Colon (tissue), 2 donors: ENCODE results near the gene EXTL1.

Source experiments
- FAIRE-seq: peaks from 2 replicates; lab custom pipeline; 2012; peaks lifted over from hg19 to GRCh38; lab: Jason Lieb, UNC
- donor health status: control.
- donor health status: control.

The EXTL1 gene

GRCh38 chr1:25996966-25997827, 24.4 kb upstream of the EXTL1 start:
- no peak for FAIRE-seq

DNA sequence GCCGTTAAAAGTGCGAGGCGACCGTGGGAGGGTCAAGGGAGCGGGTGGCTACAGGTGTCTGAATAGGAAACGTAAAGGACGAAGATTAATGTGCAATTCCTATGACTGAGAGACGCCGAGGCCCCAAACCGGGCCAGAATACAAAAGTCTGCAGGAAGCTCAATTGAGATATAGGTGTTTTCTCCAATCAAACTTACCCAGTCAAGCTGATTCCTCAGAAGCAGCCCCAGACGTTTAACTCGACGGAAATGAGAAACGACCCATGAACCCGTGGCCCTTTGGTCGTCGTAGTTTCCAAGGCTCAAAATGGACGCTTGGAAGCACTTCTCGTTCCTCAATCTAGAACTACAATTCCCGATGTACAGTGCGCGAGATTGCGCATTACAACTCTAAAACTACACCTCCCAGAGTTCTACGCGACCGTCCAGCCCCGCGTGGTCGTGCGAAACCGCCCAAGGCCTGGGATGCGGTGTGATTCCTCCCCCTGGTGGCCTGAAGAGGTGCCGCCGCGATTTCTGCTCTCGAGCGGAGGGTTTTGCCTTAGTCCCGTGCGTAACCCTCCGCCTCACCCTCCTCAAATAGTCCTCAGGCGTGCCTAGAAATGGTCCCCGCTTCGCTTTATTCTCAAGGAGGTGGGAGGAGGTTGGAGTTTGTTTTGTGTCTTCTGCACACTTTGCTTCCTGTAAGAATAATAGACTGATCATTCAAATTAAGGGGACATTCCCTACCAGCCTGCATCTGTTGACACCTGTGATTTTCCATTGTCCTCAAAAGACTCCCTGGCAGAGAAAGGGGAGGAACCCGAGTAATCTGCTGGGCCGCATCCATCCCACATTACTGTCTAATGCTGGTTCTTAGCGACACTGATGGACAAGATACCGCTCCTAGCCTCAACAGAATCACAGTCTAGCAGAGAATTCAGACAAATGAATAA, 23.5 kb upstream of the EXTL1 start, which contains the start of gene PAFAH2:
PAFAH2 (minus strand) TSS at position 236 of the 934 bp plus-strand sequence. CDS start 7,247 bp downstream, outside the sequence.
- FAIRE-seq, result peak; percentile 88

- no peak for FAIRE-seq
Observed at GRCh38 chr1:25999041-25999800, 22.4 kb upstream of the EXTL1 start.

GRCh38 chr1:26003262-26003661, 18.3 kb upstream of the EXTL1 start:
- FAIRE-seq, result no peak

- no peak for FAIRE-seq
Observed at GRCh38 chr1:26003756-26004155, 17.8 kb upstream of the EXTL1 start.

DNA sequence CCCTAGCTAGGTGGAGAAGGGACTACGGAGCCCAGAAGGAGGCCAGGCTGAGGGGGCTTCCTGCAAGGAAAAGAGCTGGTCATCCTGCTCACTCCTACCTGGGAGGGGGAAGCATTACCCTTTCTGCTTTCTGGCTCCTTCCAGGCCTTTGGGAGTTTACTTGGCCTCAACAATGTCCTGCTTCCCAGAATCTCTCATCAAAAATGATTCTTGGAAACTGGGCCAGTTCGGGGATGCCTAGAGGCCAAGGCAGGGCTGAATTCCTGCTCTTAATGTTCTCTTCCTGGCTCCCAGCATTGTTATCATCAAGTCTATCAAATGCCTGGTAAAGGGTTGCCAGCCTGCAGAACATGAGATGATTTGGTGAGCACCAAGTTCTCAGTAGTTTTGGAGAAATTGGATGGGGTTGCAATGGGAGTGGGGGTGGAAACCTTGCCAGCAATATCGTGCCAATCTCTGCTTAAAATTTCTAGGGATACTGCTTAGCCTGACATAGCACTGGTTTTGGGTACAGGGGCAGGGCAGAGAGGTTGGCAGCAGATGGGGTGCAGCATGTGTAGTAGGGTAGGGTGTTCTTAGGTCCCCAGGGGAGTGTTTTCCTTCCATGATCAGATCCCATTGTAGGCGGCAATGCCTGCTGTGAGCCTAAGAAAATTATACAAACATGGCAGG, 16.0 kb upstream of the EXTL1 start:
- no peak for FAIRE-seq

- no peak for FAIRE-seq
Observed at GRCh38 chr1:26006710-26007109, 14.9 kb upstream of the EXTL1 start.

DNA sequence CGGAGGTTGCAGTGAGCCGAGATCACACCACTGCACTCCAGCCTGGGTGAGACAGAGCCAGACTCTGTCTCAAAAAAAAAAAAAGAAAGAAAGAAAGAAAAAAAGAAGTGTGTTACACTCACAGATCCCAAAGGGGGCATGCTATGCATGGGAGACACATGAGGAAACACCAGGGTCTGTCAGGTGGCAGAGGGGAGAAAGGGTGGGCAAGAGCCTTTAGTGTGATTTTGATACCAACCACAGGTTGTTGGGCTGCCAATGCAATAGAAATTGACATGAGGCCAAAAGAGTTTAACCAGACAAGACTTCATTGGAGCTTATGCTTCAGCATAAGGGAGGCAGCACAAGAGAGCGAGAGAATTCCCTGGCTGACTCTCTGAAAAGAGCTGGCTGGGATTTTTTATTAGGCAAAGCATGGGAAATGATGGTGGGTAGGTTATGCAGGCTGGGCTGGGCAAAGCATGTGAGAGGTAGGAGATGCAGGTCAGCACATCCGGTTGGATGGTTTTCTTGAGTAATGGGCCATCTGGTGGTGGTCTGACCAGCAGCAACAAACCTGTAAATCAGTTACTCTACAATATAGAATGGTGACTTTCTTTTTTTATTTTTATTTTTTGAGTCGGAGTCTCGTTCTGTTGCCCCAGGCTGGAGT, 11.7 kb upstream of the EXTL1 start:
- FAIRE-seq, result no peak

DNA sequence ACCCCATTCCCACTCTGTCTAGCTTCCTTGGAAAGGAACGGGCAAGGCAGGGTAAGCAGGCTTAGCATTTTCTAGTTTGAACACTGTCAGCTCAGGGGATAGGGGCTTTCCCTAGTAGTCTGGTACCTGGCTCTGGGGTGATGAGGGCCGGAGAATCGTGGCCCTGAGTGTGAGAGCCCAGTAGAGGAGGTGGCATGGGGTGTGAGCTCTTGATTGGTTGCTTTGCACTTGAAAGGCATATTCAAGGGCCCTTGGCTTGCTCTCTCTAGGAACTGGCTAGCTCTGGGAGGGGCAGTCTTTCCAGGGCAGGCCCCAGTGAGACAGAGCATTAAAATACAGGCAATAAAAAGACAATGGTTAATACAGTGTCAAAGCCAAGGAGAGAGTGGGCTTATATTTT, 10.8 kb upstream of the EXTL1 start:
- FAIRE-seq, result no peak

DNA sequence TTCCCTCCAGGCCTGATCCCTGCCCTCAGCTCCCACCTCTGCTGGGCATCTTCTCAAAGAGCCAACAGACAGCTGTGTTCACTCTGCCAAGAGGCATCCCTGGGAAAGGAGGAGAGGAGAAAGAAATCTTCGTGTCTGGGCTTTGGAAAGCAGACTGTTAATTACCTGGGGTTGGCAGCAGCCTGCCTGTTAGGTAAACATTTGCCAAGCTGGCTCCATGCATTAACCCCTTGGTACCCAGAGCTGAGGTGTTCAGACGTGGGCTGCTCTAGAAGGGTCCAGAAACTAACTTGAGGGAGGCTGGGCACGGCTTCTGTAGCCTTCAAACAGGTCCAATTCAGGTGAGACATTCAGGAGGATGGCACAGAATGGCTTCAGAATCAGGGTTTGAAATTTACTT, 8.7 kb upstream of the EXTL1 start:
- no peak for FAIRE-seq

DNA sequence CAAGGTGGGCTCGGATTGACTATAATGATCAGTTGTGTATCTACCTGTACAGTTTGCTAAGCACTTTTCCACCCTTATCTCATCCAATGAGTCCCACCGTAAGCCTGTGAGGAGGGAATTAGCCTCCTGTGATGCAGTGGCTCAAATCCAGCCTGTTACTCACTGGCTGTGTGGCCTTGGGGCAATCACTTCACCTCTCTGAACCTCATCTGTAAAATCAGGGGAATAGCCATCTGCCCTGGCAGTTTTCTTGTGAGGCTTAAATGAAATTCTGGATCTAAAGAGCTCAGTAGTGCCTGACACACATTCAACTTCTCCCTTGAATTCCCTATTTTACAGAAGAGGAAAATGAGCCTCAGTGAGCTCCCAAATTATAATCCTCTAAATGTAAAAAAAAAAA, 7.4 kb upstream of the EXTL1 start:
- no peak for FAIRE-seq

- no peak for FAIRE-seq
Observed at GRCh38 chr1:26015358-26015757, 6.2 kb upstream of the EXTL1 start.

- no peak for FAIRE-seq
Observed at GRCh38 chr1:26016258-26016952, 5.2 kb upstream of the EXTL1 start.

DNA sequence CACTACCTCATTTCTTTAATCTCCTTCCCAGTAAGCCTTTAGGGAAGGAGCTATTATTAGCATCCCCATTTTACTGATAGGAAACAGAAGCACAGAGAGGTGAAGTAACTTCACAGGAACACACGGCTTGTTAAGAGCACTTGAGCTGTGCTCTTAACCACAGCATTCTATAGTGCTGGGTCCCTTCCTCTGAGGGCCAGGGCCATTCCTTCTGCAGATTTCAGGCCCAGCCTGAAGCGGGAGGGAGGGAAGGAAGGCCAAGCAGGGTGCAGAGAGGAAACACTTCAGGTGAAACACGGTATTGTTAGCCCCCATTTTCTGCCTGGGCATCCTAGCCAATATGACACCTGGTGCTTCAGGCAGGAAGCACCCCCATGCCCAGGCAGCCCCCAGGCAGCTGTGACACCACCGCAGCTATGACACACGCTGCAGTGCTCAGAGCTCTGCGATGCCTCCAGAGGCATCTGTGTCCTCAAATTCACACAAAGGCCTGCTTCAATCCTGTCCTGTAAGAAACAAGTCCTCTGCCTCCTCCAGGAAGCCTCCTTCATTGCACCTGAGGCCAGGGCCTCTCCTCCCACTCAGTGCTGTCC, 4.5 kb upstream of the EXTL1 start:
- no peak for FAIRE-seq

- FAIRE-seq, result no peak
Observed at GRCh38 chr1:26017606-26018005, 4.0 kb upstream of the EXTL1 start.

DNA sequence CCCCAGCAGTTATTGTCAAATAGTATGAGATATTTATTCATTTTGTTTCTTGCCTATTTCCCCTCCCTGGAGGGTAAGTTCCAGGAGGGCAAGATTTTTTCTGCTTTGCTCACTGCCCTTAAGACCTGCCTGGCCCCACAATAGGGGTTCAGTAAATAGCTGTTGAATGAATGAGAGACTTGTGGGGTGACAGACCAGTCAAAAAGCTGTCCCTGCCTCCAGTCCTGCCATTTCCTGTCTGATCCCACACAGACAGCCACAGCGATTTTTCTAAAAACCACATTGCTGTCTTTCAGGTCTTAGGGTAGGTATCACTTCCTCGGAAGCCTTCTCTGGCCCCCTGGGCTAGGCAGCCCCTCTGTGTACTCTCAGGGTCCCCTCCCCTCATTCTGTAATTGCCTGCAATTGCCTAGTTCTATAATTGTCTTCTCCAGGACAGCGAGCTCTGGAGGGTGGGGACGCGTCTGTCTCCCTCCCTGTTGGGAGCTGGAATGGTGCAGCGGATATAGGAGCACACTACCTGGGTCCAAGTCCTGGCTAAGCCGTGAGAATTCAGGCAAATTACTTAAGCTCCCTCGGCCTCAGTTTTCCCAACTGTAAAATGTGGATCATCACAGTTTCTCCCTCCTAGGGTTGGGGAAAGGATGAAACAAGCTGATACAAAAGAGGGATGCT, 1.8 kb upstream of the EXTL1 start:
- no peak for FAIRE-seq

DNA sequence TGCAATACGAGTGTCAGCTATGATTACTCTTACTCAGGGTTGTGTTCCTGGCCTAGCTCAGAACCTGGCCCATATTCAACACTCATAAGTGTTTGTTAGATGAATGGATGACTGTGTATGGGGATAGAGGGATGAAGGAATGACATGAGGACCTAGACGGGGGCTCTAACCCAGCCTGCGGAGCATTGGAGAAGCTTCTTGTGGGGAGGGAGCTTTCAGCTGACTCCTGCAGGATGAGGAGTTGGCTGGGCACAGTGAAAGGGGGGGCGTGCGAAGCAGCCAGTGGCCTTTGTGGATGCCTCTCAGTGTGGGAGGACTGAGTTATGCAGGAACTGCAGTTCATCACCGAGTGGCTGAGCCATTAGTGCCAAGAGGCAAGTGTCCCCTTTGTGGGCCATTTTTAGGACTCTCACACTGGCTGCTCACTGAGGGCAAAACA, 1.2 kb upstream of the EXTL1 start:
- no peak for FAIRE-seq

DNA sequence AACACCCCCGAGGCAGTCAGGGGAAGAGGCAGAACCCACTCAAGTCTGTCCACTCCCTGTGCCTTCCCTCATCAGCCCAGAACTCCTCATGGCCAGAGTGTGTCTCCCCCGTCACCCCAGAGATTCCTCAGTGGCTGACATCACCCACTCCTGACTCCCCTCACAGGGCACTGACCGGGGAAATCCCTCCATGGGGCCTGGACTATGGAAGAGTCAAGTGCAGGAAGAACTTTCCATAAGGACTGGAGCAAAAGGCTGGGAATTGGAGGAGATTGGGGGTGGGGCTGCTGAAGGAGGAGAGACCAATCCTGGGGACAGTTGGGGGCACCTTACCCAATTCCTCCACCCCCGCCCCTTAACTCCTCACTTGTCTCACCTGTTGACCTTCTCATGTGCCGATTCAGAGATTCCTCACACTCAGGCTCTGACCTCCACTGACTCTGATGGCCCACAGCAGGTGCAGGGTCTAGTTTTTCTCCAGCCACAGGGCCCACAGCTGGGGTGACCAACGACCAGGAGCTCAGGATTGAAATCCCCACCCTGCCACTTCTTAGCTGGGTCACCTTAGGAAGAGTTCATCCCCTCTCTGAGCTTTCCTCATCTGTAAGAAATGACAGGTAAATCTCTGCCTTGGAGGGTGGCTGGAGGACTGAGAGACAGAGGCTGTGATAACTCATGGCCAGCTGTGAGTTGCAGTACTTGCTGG, 481 bp upstream of the EXTL1 start:
- no peak for FAIRE-seq

GRCh38 chr1:26022404-26022779, 817 bp downstream of the EXTL1 start:
- FAIRE-seq, result no peak
